NCI-H345 (cell line): ENCODE results near the gene LTBP4.

ENCODE experiments used
- DNase-seq: peaks from one replicate; lab custom pipeline; 2025; lab: John Stamatoyannopoulos, UW

Gene LTBP4

GRCh38 chr19:40662925-40663694, 61.9 kb downstream of the LTBP4 start:
- DNase-seq: peak; percentile 95

GRCh38 chr19:40663695-40664692, 62.8 kb downstream of the LTBP4 start:
- no peak for DNase-seq

GRCh38 chr19:40666803-40667438, 65.8 kb downstream of the LTBP4 start:
- DNase-seq: no peak

- DNase-seq: no peak
Measured at GRCh38 chr19:40667602-40668001, 66.4 kb downstream of the LTBP4 start.

GRCh38 chr19:40668991-40669614, 67.9 kb downstream of the LTBP4 start:
- no peak for DNase-seq

- DNase-seq: no peak
Measured at GRCh38 chr19:40671404-40671803, 70.2 kb downstream of the LTBP4 start.

GRCh38 chr19:40672038-40672437, 70.9 kb downstream of the LTBP4 start:
- no peak for DNase-seq

GRCh38 chr19:40672573-40673299, 71.6 kb downstream of the LTBP4 start:
- no peak for DNase-seq

GRCh38 chr19:40673397-40673796, 72.2 kb downstream of the LTBP4 start:
- DNase-seq: no peak

GRCh38 chr19:40674291-40674690, 73.1 kb downstream of the LTBP4 start:
- DNase-seq: no peak

GRCh38 chr19:40677156-40677555, 76.0 kb downstream of the LTBP4 start:
- DNase-seq: no peak
